Measurements from ENCODE around the gene GMDS. TPM values are rescaled to one million over a fixed set of nuclear protein-coding genes. Genes with fewer than 3 reads are reported as not detected.

GMDS gene
- total RNA-seq, 1 donor from 2014 or later, result 31.4 TPM

GRCh38 chr6:2035046-2035445, 210.4 kb downstream of the GMDS start:
- no peak for DNase-seq (ENCODE audit: low spot score)
- intact Hi-C loops (cut with DNase I), result no loop called here
- ATAC-seq, result no peak

- DNase-seq (ENCODE audit: low spot score) (no peak), ATAC-seq (no peak)
- intact Hi-C loops (cut with DNase I), result no loop called here
Measured at GRCh38 chr6:2034256-2034655, 211.1 kb downstream of the GMDS start.

GRCh38 chr6:2033544-2033943, 211.9 kb downstream of the GMDS start:
- ATAC-seq, result no peak
- intact Hi-C loops (cut with DNase I), result no loop called here
- no peak for DNase-seq (ENCODE audit: low spot score)

- intact Hi-C loops (cut with DNase I), result no loop called here
- ATAC-seq, result no peak
- DNase-seq (ENCODE audit: low spot score), result no peak
Measured at GRCh38 chr6:2030682-2031244, 214.6 kb downstream of the GMDS start.

GRCh38 chr6:2029952-2030351, 215.5 kb downstream of the GMDS start:
- DNase-seq (ENCODE audit: low spot score) (no peak), ATAC-seq (no peak)
- intact Hi-C loops (cut with DNase I), result no loop called here

GRCh38 chr6:2029130-2029794, 216.1 kb downstream of the GMDS start:
- no peak for ATAC-seq
- intact Hi-C loops (cut with DNase I), result no loop called here
- DNase-seq (ENCODE audit: low spot score), result no peak

- intact Hi-C loops (cut with DNase I), result no loop called here
- ATAC-seq (no peak), DNase-seq (ENCODE audit: low spot score) (no peak)
Measured at GRCh38 chr6:2028457-2029038, 216.9 kb downstream of the GMDS start.

- intact Hi-C loops (cut with DNase I), result no loop called here
- DNase-seq (ENCODE audit: low spot score) (no peak), ATAC-seq (no peak)
Measured at GRCh38 chr6:2026133-2026532, 219.3 kb downstream of the GMDS start.

GRCh38 chr6:2021713-2022125, 223.7 kb downstream of the GMDS start:
- DNase-seq (ENCODE audit: low spot score), result peak; percentile 87
- peak; percentile 91 for ATAC-seq
- intact Hi-C loops (cut with DNase I), result no loop called here

GRCh38 chr6:2020909-2021308, 224.5 kb downstream of the GMDS start:
- intact Hi-C loops (cut with DNase I), result no loop called here

GRCh38 chr6:2019051-2019450, 226.4 kb downstream of the GMDS start:
- intact Hi-C loops (cut with DNase I), result no loop called here
- no peak for ATAC-seq
- no peak for DNase-seq (ENCODE audit: low spot score)

More at GRCh38 chr6:2020909-2021308, 224.5 kb downstream of the GMDS start:
- no peak for DNase-seq (ENCODE audit: low spot score)
- peak; percentile 32 for ATAC-seq

- no peak for ATAC-seq
- intact Hi-C loops (cut with DNase I), result no loop called here
- no peak for DNase-seq (ENCODE audit: low spot score)
Measured at GRCh38 chr6:2016040-2016439, 229.4 kb downstream of the GMDS start.

- intact Hi-C loops (cut with DNase I), result no loop called here
- no peak for DNase-seq (ENCODE audit: low spot score)
Measured at GRCh38 chr6:2008383-2008976, 236.9 kb downstream of the GMDS start.

GRCh38 chr6:2007165-2007564, 238.2 kb downstream of the GMDS start:
- ATAC-seq, result no peak
- no peak for DNase-seq (ENCODE audit: low spot score)
- intact Hi-C loops (cut with DNase I), result no loop called here

More at GRCh38 chr6:2008383-2008976, 236.9 kb downstream of the GMDS start:
- ATAC-seq, result no peak

- intact Hi-C loops (cut with DNase I), result no loop called here
- no peak for ATAC-seq
- DNase-seq (ENCODE audit: low spot score), result no peak
Measured at GRCh38 chr6:2004888-2005287, 240.5 kb downstream of the GMDS start.

GRCh38 chr6:2000962-2001361, 244.4 kb downstream of the GMDS start:
- DNase-seq (ENCODE audit: low spot score) (no peak), ATAC-seq (no peak)
- intact Hi-C loops (cut with DNase I), result no loop called here

GRCh38 chr6:1997702-1998101, 247.7 kb downstream of the GMDS start:
- intact Hi-C loops (cut with DNase I), result no loop called here
- DNase-seq (ENCODE audit: low spot score) (no peak), ATAC-seq (no peak)

GRCh38 chr6:1995636-1996035, 249.8 kb downstream of the GMDS start:
- intact Hi-C loops (cut with DNase I), result no loop called here

GRCh38 chr6:1993042-1993441, 252.4 kb downstream of the GMDS start:
- no peak for ATAC-seq
- intact Hi-C loops (cut with DNase I), result no loop called here
- DNase-seq (ENCODE audit: low spot score), result no peak

More at GRCh38 chr6:1995636-1996035, 249.8 kb downstream of the GMDS start:
- no peak for ATAC-seq
- DNase-seq (ENCODE audit: low spot score), result no peak

GRCh38 chr6:1991332-1991878, 254.0 kb downstream of the GMDS start:
- ATAC-seq (no peak), DNase-seq (ENCODE audit: low spot score) (no peak)
- intact Hi-C loops (cut with DNase I), result no loop called here
